GM21381 (cell line): ENCODE data around the gene CDH13.

Experiments used
- ATAC-seq: cut with Tn5 transposase; IDR thresholded peaks from one replicate; pipeline ENCODE4 v1.9.1; 2021; ENCODE audit warnings: mild to moderate bottlenecking, moderate library complexity; ENCODE audit not compliant: unreplicated experiment

Gene CDH13

GRCh38 chr16:82833378-82833993, 206.7 kb downstream of the CDH13 start:
- ATAC-seq, result no peak

- ATAC-seq, result no peak
Observed at GRCh38 chr16:82834151-82834815, 207.5 kb downstream of the CDH13 start.

- ATAC-seq, result no peak
Observed at GRCh38 chr16:82835487-82836155, 208.9 kb downstream of the CDH13 start.

GRCh38 chr16:82841108-82841507, 214.3 kb downstream of the CDH13 start:
- ATAC-seq, result no peak

- ATAC-seq, result no peak
Observed at GRCh38 chr16:82843606-82844271, 217.0 kb downstream of the CDH13 start.

GRCh38 chr16:82845116-82845515, 218.3 kb downstream of the CDH13 start:
- no peak for ATAC-seq

GRCh38 chr16:82846806-82847205, 220.0 kb downstream of the CDH13 start:
- no peak for ATAC-seq

- ATAC-seq, result no peak
Observed at GRCh38 chr16:82848013-82848412, 221.2 kb downstream of the CDH13 start.

GRCh38 chr16:82852388-82853008, 225.7 kb downstream of the CDH13 start:
- ATAC-seq, result no peak

- ATAC-seq, result no peak
Observed at GRCh38 chr16:82855471-82855870, 228.7 kb downstream of the CDH13 start.

GRCh38 chr16:82857693-82858365, 231.1 kb downstream of the CDH13 start:
- ATAC-seq, result no peak

- no peak for ATAC-seq
Observed at GRCh38 chr16:82859662-82860061, 232.9 kb downstream of the CDH13 start.

GRCh38 chr16:82860071-82860470, 233.3 kb downstream of the CDH13 start:
- ATAC-seq, result no peak

GRCh38 chr16:82862057-82862456, 235.3 kb downstream of the CDH13 start:
- ATAC-seq, result no peak

GRCh38 chr16:82864332-82865040, 237.7 kb downstream of the CDH13 start:
- no peak for ATAC-seq

GRCh38 chr16:82865412-82865811, 238.6 kb downstream of the CDH13 start:
- no peak for ATAC-seq

GRCh38 chr16:82867485-82867884, 240.7 kb downstream of the CDH13 start:
- ATAC-seq, result no peak

- no peak for ATAC-seq
Observed at GRCh38 chr16:82874271-82874670, 247.5 kb downstream of the CDH13 start.

- ATAC-seq, result no peak
Observed at GRCh38 chr16:82874672-82875071, 247.9 kb downstream of the CDH13 start.

- no peak for ATAC-seq
Observed at GRCh38 chr16:82876951-82877350, 250.2 kb downstream of the CDH13 start.
